Left ventricle myocardium inferior (tissue), 1 donor: ENCODE data around the gene DLEC1. TPM values are rescaled to one million over a fixed set of nuclear protein-coding genes. Genes with fewer than 3 reads are reported as not detected.

Experiments
- DNase-seq: peaks from one replicate; pipeline ENCODE4 v3.0.0-alpha.2; 2020
- H3K27ac ChIP-seq: fragments of 200-600 bp; replicated peaks from 2 replicates; pipeline ENCODE4 v1.8.0; 2021
- H3K27me3 ChIP-seq: fragments of 200-600 bp; 2 replicates; pipeline ENCODE4 v1.8.0; 2021; ENCODE audit warnings: low read depth
- H3K36me3 ChIP-seq: fragments of 200-600 bp; 2 replicates; pipeline ENCODE4 v1.8.0; 2021
- H3K4me1 ChIP-seq: fragments of 200-600 bp; 2 replicates; pipeline ENCODE4 v1.8.0; 2021
- H3K4me3 ChIP-seq: fragments of 200-600 bp; 2 replicates; pipeline ENCODE4 v1.8.0; 2021; ENCODE audit warnings: mild to moderate bottlenecking, moderate library complexity
- H3K9me3 ChIP-seq: fragments of 200-600 bp; replicated peaks from 2 replicates; pipeline ENCODE4 v1.8.0; 2021
- CTCF ChIP-seq: fragments of 200-600 bp; IDR thresholded peaks from 2 replicates; pipeline ENCODE4 v1.8.0; 2021; ENCODE audit warnings: antibody characterized with exemption, mild to moderate bottlenecking, borderline replicate concordance
- intact Hi-C: fragments of 100-400 bp; cut with micrococcal nuclease; formaldehyde crosslinking; loops from one replicate; pipeline ENCODE4 v1.11.0; 2022
- total RNA-seq: library from RNA; stranded (reverse); fragmentation: NEBNext Ultra II Directional; extraction: Animal tissue kit (Norgen Biotek cat#: 25700); gene quantifications from one replicate; pipeline ENCODE4 v1.2.1, GENCODE V29; 2021
- donor health status: DM: no; HTN: yes; CAD: no; lungs with severe emphysema.

Gene DLEC1
- total RNA-seq, 1 donor from 2014 or later: 0.08 TPM

GRCh38 chr3:38151667-38152265 lies 112.8 kb downstream of the DLEC1 start:
- H3K4me3 ChIP-seq: no peak overlapping the region
- no peak overlapping the region for H3K27ac ChIP-seq
- no peaks in the 10 kb centered on the region for H3K4me1 ChIP-seq
- H3K9me3 ChIP-seq: peaks cover 5% of the 10 kb centered on the region
- H3K36me3 ChIP-seq: no peaks in the 10 kb centered on the region
- intact Hi-C loops: no loop called here
- no peaks in the 10 kb centered on the region for H3K27me3 ChIP-seq
- TF ChIP-seq CTCF: no peak
- DNase-seq: no peak

GRCh38 chr3:38152609-38153008 lies 113.6 kb downstream of the DLEC1 start:
- Histone ChIP-seq H3K4me1 (no peaks in the 10 kb centered on the region), H3K27ac (no peak overlapping the region), H3K4me3 (no peak overlapping the region), H3K27me3 (no peaks in the 10 kb centered on the region), H3K36me3 (no peaks in the 10 kb centered on the region), H3K9me3 (no peaks in the 10 kb centered on the region)
- intact Hi-C loops: no loop called here
- TF ChIP-seq CTCF: no peak
- DNase-seq: no peak

GRCh38 chr3:38153221-38153620 lies 114.2 kb downstream of the DLEC1 start:
- no peaks in the 10 kb centered on the region for H3K36me3 ChIP-seq
- intact Hi-C loops: no loop called here
- no peaks in the 10 kb centered on the region for H3K27me3 ChIP-seq
- no peaks in the 10 kb centered on the region for H3K9me3 ChIP-seq
- no peak overlapping the region for H3K27ac ChIP-seq
- no peak for DNase-seq
- no peak for TF ChIP-seq CTCF
- H3K4me1 ChIP-seq: no peaks in the 10 kb centered on the region
- no peak overlapping the region for H3K4me3 ChIP-seq

GRCh38 chr3:38154033-38154494 lies 115.1 kb downstream of the DLEC1 start:
- Histone ChIP-seq H3K27ac (no peak overlapping the region), H3K4me3 (no peak overlapping the region), H3K36me3 (no peaks in the 10 kb centered on the region), H3K27me3 (no peaks in the 10 kb centered on the region), H3K9me3 (no peaks in the 10 kb centered on the region), H3K4me1 (no peaks in the 10 kb centered on the region)
- intact Hi-C loops: no loop called here
- TF ChIP-seq CTCF: no peak
- DNase-seq: no peak

- intact Hi-C loops: no loop called here
- Histone ChIP-seq H3K4me1 (no peaks in the 10 kb centered on the region), H3K9me3 (no peaks in the 10 kb centered on the region), H3K27me3 (no peaks in the 10 kb centered on the region), H3K36me3 (no peaks in the 10 kb centered on the region), H3K27ac (no peak overlapping the region), H3K4me3 (no peak overlapping the region)
- no peak for DNase-seq
- no peak for TF ChIP-seq CTCF
Observed at GRCh38 chr3:38154625-38155255, 115.7 kb downstream of the DLEC1 start.
